Erythroblast (primary cell): ENCODE results near the gene LIN37.

Experiments used
- GATA1 ChIP-seq: IDR thresholded peaks from 2 replicates; pipeline ENCODE4 v1.6.1; 2011; ENCODE audit warnings: low read depth, mild to moderate bottlenecking, control low read depth, low read length, moderate library complexity
- POLR2A ChIP-seq: IDR thresholded peaks from 2 replicates; pipeline ENCODE4 v1.6.1; 2011; ENCODE audit warnings: mild to moderate bottlenecking, low read length

- TF ChIP-seq POLR2A (no peak), GATA1 (no peak)
Measured at GRCh38 chr19:35793381-35794165, 45.2 kb downstream of the LIN37 start.
